AG09309 (cell line): ENCODE measurements around the gene CHKA.

ENCODE experiments used
- DNase-seq: peaks from one replicate; pipeline ENCODE4 v3.0.0-alpha.2; 2010; ENCODE audit warnings: low read depth
- H3K4me3 ChIP-seq: 2 replicates; pipeline ENCODE4 v1.5.1; 2011; ENCODE audit warnings: mild to moderate bottlenecking, low read depth, low read length, moderate library complexity; ENCODE audit not compliant: control insufficient read depth
- TF ChIP-seq, protein P1 (sequence below): IDR thresholded peaks from 2 replicates; pipeline ENCODE4 v1.5.1; 2011; ENCODE audit warnings: mild to moderate bottlenecking, low read depth, low read length, inconsistent platforms; ENCODE audit not compliant: insufficient read depth, control insufficient read depth; ENCODE audit errors: missing control alignments

Gene CHKA

DNA sequence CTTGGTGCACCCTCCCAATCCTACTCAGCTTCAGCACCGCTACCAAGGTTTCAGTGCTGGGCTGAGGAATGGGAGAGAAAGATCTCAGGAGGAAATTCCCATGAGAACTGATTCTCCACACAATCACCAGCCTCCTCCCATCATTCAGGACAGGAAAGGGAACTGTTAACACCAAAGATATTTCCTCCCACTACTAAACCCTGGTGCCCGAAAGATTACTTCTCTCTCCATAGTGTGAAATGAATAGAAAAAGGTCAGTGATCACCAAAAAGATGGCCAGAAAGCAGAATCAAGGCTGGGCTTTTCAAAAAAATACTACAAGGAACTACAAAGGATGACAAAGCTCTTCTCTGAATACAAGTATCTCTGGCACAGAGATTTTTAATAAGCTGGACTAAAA, 56.3 kb downstream of the CHKA start:
- DNase-seq: no peak
- TF ChIP-seq, protein P1, sequence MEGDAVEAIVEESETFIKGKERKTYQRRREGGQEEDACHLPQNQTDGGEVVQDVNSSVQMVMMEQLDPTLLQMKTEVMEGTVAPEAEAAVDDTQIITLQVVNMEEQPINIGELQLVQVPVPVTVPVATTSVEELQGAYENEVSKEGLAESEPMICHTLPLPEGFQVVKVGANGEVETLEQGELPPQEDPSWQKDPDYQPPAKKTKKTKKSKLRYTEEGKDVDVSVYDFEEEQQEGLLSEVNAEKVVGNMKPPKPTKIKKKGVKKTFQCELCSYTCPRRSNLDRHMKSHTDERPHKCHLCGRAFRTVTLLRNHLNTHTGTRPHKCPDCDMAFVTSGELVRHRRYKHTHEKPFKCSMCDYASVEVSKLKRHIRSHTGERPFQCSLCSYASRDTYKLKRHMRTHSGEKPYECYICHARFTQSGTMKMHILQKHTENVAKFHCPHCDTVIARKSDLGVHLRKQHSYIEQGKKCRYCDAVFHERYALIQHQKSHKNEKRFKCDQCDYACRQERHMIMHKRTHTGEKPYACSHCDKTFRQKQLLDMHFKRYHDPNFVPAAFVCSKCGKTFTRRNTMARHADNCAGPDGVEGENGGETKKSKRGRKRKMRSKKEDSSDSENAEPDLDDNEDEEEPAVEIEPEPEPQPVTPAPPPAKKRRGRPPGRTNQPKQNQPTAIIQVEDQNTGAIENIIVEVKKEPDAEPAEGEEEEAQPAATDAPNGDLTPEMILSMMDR: no peak
- H3K4me3 ChIP-seq: no peak overlapping the region

DNA sequence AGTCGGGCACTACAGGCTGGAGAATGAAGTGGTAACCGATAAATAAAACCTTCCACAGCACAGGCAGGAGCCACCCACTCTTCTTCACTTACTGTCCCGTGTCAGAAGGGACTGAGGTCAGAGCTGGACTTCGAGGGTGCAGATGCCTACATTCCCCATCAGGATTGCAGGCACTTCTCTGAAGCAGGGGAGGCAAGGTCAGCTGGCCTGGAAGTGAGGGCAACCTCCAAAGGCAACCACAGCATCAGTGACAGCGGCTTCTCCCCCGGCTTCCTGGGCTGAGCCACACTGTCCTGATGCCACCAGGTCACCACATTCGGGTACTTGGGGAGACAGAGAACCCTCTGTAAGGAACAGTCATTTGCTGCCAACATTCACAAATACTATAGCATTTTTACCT, 59.7 kb downstream of the CHKA start:
- no peak for DNase-seq
- TF ChIP-seq, protein P1: no peak
- no peak overlapping the region for H3K4me3 ChIP-seq

DNA sequence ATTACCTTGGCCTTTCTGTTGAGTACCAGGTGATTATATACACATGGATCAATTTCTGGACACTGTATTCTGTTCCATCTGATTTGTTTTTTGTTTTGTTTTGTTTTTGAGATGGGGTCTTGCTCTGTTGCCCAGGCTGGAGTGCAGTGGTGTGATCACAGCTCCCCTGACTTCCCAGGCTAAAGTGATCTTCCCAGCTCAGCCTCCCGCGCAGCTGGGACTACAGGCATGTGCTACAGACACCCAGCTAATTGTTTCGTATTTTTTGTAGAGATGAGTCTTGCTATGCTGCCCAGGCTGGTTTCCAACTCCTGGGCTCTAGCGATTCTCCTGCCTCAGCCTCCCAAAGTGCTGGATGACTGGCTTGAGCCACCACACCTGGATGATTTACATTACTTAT, 63.4 kb downstream of the CHKA start:
- H3K4me3 ChIP-seq: no peak overlapping the region
- TF ChIP-seq, protein P1: no peak
- DNase-seq: no peak

DNA sequence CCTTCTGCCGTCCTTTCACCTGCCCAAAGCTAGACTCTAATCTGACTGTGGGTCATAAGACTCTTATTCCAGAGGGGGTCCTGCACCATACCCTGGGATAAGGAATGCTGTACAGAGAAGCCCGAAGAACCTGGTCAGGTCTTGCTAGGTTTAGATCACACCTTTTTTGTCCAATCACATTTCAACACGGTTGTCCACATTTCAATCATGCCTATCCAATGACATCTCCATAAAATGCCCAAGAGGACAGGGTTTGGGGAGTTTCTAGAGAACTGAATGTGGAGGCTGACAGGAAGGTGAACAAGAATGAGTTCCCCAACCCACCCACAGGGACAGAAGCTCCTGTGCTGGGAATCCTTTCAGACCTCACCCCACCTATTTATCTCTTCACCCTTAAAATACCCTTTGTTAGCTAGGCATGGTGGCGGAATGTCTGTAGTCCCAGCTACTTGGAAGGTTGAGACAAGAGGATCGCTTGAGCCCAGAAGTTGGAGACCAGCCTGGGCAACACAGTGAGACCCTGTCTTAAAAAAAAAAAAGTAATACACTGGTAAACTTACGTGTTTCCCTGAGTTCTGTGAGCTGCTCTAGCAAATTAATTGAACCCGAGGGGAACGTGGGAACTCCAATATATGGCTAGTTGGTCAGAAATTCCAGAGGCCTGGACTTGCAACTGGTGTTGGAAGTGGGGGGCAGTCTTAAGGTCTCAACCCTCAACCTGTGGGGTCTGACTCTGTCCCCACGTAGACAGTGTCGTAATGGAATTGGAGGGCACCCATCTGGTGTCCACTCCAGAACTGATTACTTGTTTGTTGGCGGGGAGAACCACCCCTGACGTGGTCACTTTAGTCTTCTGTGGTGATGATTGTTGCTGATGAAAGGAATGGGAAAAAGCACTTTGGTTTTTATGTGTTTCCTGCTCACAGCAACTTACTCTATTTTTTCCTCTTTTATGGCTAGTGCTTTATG, 64.6 kb downstream of the CHKA start:
- no peak for DNase-seq
- TF ChIP-seq, protein P1: no peak
- H3K4me3 ChIP-seq: no peak overlapping the region

DNA sequence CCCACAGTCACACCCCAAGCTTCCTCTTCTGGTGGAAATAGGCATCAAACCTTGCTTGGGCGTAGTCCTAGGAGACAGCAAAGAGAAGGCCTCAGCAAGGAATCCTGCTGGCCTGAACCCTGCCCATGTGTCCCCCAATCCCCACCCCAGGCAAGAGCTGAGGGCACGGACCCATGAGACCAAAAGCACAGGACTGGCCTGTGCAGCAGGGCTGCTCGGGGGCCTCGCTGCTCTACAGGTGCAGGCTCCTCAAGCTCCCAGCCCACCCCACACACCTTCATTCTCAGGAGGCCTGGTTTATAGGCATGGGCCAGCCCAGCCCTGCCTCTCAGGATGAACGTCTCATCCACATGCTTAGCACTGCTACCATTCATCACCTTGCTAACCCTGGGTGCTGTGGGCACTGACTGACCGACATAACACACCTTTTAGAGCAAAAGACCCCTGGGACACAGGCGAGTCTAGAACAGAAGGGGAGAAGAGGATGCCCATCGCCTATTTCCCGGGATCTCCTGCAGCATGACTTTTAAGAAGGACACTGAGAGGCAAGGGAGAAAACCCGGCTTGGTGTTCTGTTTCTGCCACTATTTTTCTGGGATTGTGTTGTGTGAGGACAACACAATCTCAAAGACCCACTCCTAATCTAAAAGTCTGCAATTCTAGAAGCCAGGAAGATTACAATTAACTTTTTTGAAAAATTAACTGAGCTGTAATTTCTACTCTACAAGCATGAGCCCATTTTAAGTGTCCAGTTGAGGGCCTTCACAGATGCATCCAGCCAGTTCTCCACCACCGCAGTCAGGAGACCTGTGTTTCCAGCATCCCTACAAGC, 67.0 kb downstream of the CHKA start:
- no peak overlapping the region for H3K4me3 ChIP-seq
- DNase-seq: no peak
- TF ChIP-seq, protein P1: no peak

DNA sequence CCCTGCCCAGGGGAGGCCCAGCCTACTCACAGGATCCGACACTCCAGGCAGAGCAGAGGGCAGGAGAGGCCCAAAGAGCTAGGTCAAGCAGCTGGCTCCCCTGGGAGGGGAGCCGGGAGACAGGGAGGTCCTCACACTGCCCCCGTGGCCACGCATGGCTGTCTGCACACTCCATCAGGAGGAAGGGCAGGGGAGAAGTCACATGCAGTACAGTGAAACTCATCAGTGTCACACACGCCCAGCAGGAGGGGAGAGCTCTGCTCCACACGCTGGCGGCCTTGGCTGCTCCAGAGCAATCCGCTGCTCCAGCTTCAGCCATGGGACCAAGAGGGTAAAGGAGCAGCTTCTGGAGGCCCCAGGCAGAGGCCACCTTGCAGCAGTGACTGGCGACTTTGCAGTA, 68.1 kb downstream of the CHKA start:
- DNase-seq: no peak
- H3K4me3 ChIP-seq: no peak overlapping the region
- TF ChIP-seq, protein P1: no peak
